Measurements from ENCODE around the gene C1R. TPM values are rescaled to one million over a fixed set of nuclear protein-coding genes. Genes with fewer than 3 reads are reported as not detected.

The C1R gene
- total RNA-seq, 1 experiment from 2014 or later = 1.3 TPM

- intact Hi-C loops (cut with micrococcal nuclease; ENCODE audit: unreplicated experiment) (no loop called here), in situ Hi-C loops (cut with HindIII; ENCODE audit: low pct_unique_long_range_greater_than_20kb, low sequenced_read_pairs) (no loop called here)
- H3K9me3 ChIP-seq (ENCODE audit: control insufficient read depth, insufficient read depth, low read depth, low read length) = no peaks in the 10 kb centered on the region
- TF ChIP-seq CTCF (IDR thresholded peaks at IDR 0.05) (no peak), REST (IDR thresholded peaks at IDR 0.05; ENCODE audit: insufficient read depth in 1 of 2, low read depth in 2 of 2, low read length in 1 of 2) (no peak), SIN3A (IDR thresholded peaks at IDR 0.05; ENCODE audit: borderline replicate concordance, insufficient read depth, low read depth, low read length) (no peak), POLR2AphosphoS5 (IDR thresholded peaks at IDR 0.05; ENCODE audit: low read depth, low read length) (no peak), TCF7L2 (IDR thresholded peaks at IDR 0.05; ENCODE audit: low read depth, low read length) (no peak)
- ATAC-seq (no peak), DNase-seq (ENCODE audit: low read depth, low spot score) (no peak)
- no TSS peak for BruUV-seq (replicated peaks)
- no peak overlapping the region for H3K27ac ChIP-seq (ENCODE audit: low read length)
- POLR2A ChIA-PET = no interaction called here
- CTCF ChIA-PET = no interaction called here
- H3K27me3 ChIP-seq (ENCODE audit: control insufficient read depth, insufficient read depth, low read length) = no peaks in the 10 kb centered on the region
- no peaks in the 10 kb centered on the region for H3K36me3 ChIP-seq (ENCODE audit: control insufficient read depth, insufficient read depth, low read length)
- H3K4me3 ChIP-seq (ENCODE audit: low read depth in 2 of 2, low read length in 2 of 2) = no peak overlapping the region
- H3K4me1 ChIP-seq (ENCODE audit: control insufficient read depth, insufficient read depth, low read length) = no peaks in the 10 kb centered on the region
Measured at GRCh38 chr12:7047306-7047705, 44.9 kb downstream of the C1R start.

GRCh38 chr12:7046383-7047105 lies 45.7 kb downstream of the C1R start:
- H3K9me3 ChIP-seq (ENCODE audit: control insufficient read depth, insufficient read depth, low read depth, low read length) = no peaks in the 10 kb centered on the region
- intact Hi-C loops (cut with micrococcal nuclease; ENCODE audit: unreplicated experiment) = no loop called here
- H3K36me3 ChIP-seq (ENCODE audit: control insufficient read depth, insufficient read depth, low read length) = no peaks in the 10 kb centered on the region
- ChIA-PET POLR2A (no interaction called here), CTCF (no interaction called here)
- no TSS peak for BruUV-seq (replicated peaks)
- no peak overlapping the region for H3K4me3 ChIP-seq (ENCODE audit: low read depth in 2 of 2, low read length in 2 of 2)
- no peaks in the 10 kb centered on the region for H3K27me3 ChIP-seq (ENCODE audit: control insufficient read depth, insufficient read depth, low read length)
- ATAC-seq (no peak), DNase-seq (ENCODE audit: low read depth, low spot score) (no peak)
- in situ Hi-C loops (cut with HindIII; ENCODE audit: low pct_unique_long_range_greater_than_20kb, low sequenced_read_pairs) = no loop called here
- H3K27ac ChIP-seq (ENCODE audit: low read length) = no peak overlapping the region
- H3K4me1 ChIP-seq (ENCODE audit: control insufficient read depth, insufficient read depth, low read length) = no peaks in the 10 kb centered on the region
- no peak for TF ChIP-seq TCF7L2 (IDR thresholded peaks at IDR 0.05; ENCODE audit: low read depth, low read length)
- no peak for TF ChIP-seq SIN3A (IDR thresholded peaks at IDR 0.05; ENCODE audit: borderline replicate concordance, insufficient read depth, low read depth, low read length)
- no peak for TF ChIP-seq CTCF (IDR thresholded peaks at IDR 0.05)
- no peak for TF ChIP-seq REST (IDR thresholded peaks at IDR 0.05; ENCODE audit: insufficient read depth in 1 of 2, low read depth in 2 of 2, low read length in 1 of 2)
- TF ChIP-seq POLR2AphosphoS5 (IDR thresholded peaks at IDR 0.05; ENCODE audit: low read depth, low read length) = no peak

Measured in Panc1 (cell line).